ENCODE data around the gene CR1. TPM values are rescaled to one million over a fixed set of nuclear protein-coding genes. Genes with fewer than 3 reads are reported as not detected.
"Not testable (repeated sequence)": the region's sequence is repeated elsewhere in the genome, so short reads cannot be mapped to it uniquely, and the experiment has no call there.

Gene CR1
- total and polyA plus RNA-seq, 9 of the 15 experiments (the other 6 are each of a cell fraction or from before 2014, with no cell fraction given), result 0.07 to 0.47 (median 0.18) TPM

DNA sequence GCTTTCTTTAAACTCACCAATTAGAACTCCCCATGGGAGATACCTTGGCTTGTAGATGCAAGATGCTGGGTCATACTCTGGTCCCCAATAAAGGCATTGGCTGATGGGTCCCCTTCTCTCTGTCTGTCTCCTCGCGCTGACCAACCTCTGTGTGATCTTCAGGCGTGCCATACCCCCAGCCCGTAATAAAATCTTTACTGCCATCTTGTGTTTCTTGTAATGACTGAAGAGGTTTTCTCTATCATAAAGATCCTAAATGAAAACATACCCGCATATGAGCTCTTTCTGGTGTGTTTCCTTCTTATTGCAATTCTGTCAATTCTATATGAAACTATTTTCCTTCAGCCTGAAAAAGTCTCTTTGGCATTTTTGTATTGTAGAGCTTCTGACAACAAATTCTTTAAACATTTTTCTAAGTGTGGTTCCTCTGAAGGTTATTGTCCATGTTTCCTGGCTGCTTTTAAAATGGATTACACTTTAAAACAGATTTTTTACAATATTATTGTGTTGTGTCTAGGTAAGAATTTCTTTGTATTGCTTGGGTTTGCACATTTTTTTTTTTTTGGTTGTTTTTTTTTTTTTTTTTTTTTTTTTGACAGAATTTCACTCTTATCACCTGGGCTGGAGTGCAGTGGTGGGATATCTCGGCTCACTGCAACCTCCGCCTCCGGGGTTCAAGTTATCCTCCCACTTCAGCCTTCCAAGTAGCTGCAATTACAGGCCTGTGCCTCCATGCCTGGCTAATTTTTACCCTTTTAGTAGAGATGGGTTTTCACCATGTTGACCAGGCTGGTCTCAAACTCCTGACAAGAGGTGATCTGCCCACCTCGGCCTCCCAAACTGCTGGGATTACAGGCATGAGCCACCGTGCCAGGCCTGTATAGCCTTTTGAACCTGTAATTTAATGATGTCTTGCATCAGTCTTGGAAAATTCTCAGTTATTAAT, 24.7 kb downstream of the CR1 start (continued):
- 0 out of 2 replicates have a peak, but pooled peaks have one; percentile 30 for TF ChIP-seq NR4A1 (CRISPR knock-in tag; IDR thresholded peaks at IDR 0.05)
- TF ChIP-seq NR4A1 (tag; IDR thresholded peaks at IDR 0.05), result peak; percentile 79
- TF ChIP-seq, protein P1, sequence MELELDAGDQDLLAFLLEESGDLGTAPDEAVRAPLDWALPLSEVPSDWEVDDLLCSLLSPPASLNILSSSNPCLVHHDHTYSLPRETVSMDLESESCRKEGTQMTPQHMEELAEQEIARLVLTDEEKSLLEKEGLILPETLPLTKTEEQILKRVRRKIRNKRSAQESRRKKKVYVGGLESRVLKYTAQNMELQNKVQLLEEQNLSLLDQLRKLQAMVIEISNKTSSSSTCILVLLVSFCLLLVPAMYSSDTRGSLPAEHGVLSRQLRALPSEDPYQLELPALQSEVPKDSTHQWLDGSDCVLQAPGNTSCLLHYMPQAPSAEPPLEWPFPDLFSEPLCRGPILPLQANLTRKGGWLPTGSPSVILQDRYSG (tag; conservative IDR thresholded peaks at IDR 0.05; ENCODE audit: low read depth), result peak; percentile 48; the same call in 1 of the 2 replicates
- peak; percentile 69 for TF ChIP-seq TCF3 (CRISPR knock-in tag; IDR thresholded peaks at IDR 0.05)
- TF ChIP-seq IFI16 (CRISPR knock-in tag; IDR thresholded peaks at IDR 0.05), result 0 out of 2 replicates have a peak, but pooled peaks have one; percentile 55
- 0 out of 2 replicates have a peak, but pooled peaks have one; percentile 6 for TF ChIP-seq MAFG (tag; conservative IDR thresholded peaks at IDR 0.05)
- TF ChIP-seq ZNF311 (CRISPR knock-in tag; IDR thresholded peaks at IDR 0.05), result peak; percentile 74; the same call in 1 of the 2 replicates
- TF ChIP-seq PTRF (tag; IDR thresholded peaks at IDR 0.05), result 0 out of 2 replicates have a peak, but pooled peaks have one; percentile 54
- 0 out of 2 replicates have a peak, but pooled peaks have one; percentile 28 for TF ChIP-seq RHOXF2B (CRISPR knock-in tag; conservative IDR thresholded peaks at IDR 0.05)

DNA sequence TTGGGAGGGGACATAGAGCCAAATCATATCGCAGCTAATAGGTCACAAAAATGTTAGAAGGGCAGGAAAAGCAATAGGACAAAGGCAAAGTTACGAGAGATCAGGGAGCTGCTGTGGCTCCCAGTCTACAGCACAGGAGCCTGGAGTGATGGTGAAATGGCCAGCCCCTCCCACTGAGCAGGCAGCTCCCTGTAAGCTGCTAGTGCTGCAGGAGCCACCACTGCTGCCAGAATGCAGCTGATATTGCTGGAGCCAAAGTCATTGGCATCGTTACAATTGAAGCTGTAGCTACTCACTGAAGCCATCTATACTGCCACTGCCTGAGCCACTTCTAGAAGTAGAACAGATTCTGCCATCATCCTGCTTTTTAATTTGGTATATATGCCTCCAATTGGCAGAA, 29.3 kb downstream of the CR1 start:
- intact Hi-C loops (cut with micrococcal nuclease); H4K20me1 ChIP-seq (replicated peaks; ENCODE audit: control insufficient read depth, insufficient read depth, low read length); FAIRE-seq; POLR2A ChIA-PET; H3K27ac ChIP-seq (ENCODE audit: extremely low read depth, low read depth, low read length); H3K27me3 ChIP-seq (ENCODE audit: control insufficient read depth in 2 of 2, insufficient read depth in 2 of 2, low read length in 2 of 2); H3K9me1 ChIP-seq (ENCODE audit: control insufficient read depth, insufficient read depth, low read length); H3K79me2 ChIP-seq (ENCODE audit: control insufficient read depth, insufficient read depth, low read length); H3K9me3 ChIP-seq (replicated peaks; ENCODE audit: control insufficient read depth, insufficient read depth, low read depth, low read length); DNase-seq (ENCODE audit: extremely low read depth in 1 of 4, low spot score in 3 of 4); H3K9ac ChIP-seq (ENCODE audit: insufficient read depth in 1 of 2, low read depth in 2 of 2, low read length in 2 of 2); H3K4me2 ChIP-seq (ENCODE audit: insufficient read depth, low read length); H3K4me3 ChIP-seq; CTCF ChIA-PET (ENCODE audit: low intra/inter-chr PET ratio); BruUV-seq (replicated peaks); in situ Hi-C loops (cut with MboI); H3K36me3 ChIP-seq (ENCODE audit: control insufficient read depth, insufficient read depth, low read length); H2AFZ ChIP-seq (ENCODE audit: low read depth, low read length): not testable (repeated sequence)
- 11% methylated on average over 1 of the region's 3 CpGs for WGBS (ENCODE audit: insufficient coverage, low coverage, missing lambda C conversion rate)
- peaks cover 13 to 16% of the 10 kb centered on the region in 2 experiments; a peak in 4 of 5 replicates for H3K4me1 ChIP-seq (replicated peaks in 1 of 2; ENCODE audit: control insufficient read depth in 2 of 2, insufficient read depth in 2 of 2, low read length in 2 of 2)
- ATAC-seq, result peak; percentile 44

GRCh38 chr1:207528401-207528800, 32.4 kb downstream of the CR1 start:
- POLR2A ChIA-PET; H2AFZ ChIP-seq (ENCODE audit: low read depth, low read length); H4K20me1 ChIP-seq (replicated peaks; ENCODE audit: control insufficient read depth, insufficient read depth, low read length); intact Hi-C loops (cut with micrococcal nuclease); H3K4me3 ChIP-seq; DNase-seq (ENCODE audit: extremely low read depth in 1 of 4, low spot score in 3 of 4); H3K9ac ChIP-seq (ENCODE audit: insufficient read depth in 1 of 2, low read depth in 2 of 2, low read length in 2 of 2); H3K9me3 ChIP-seq (replicated peaks; ENCODE audit: control insufficient read depth, insufficient read depth, low read depth, low read length); H3K4me2 ChIP-seq (ENCODE audit: insufficient read depth, low read length); H3K27me3 ChIP-seq (ENCODE audit: control insufficient read depth in 2 of 2, insufficient read depth in 2 of 2, low read length in 2 of 2); in situ Hi-C loops (cut with MboI); H3K36me3 ChIP-seq (ENCODE audit: control insufficient read depth, insufficient read depth, low read length); H3K4me1 ChIP-seq (replicated peaks in 1 of 2; ENCODE audit: control insufficient read depth in 2 of 2, insufficient read depth in 2 of 2, low read length in 2 of 2); BruUV-seq (replicated peaks); H3K27ac ChIP-seq (ENCODE audit: extremely low read depth, low read depth, low read length); H3K79me2 ChIP-seq (ENCODE audit: control insufficient read depth, insufficient read depth, low read length); H3K9me1 ChIP-seq (ENCODE audit: control insufficient read depth, insufficient read depth, low read length); CTCF ChIA-PET (ENCODE audit: low intra/inter-chr PET ratio): not testable (repeated sequence)
- peak; percentile 84 for ATAC-seq
- FAIRE-seq, result peak; percentile 69
- WGBS (ENCODE audit: insufficient coverage, low coverage, missing lambda C conversion rate), result no CpG with 5 or more reads among the region's 1 CpG
